Measurements from ENCODE around the gene CFAP298. TPM values are rescaled to one million over a fixed set of nuclear protein-coding genes. Genes with fewer than 3 reads are reported as not detected.
A peak's percentile ranks its signal among the peaks of the same experiment; 100 is the strongest.

Gene CFAP298
- total and polyA plus RNA-seq, 2 of the 13 experiments (the other 11 are each of a cell fraction or from before 2014, with no cell fraction given), result 21.2 to 62.2 TPM

- TF ChIP-seq SAP130 (CRISPR knock-in tag; IDR thresholded peaks at IDR 0.05; ENCODE audit: low read depth) (peak; percentile 85), ZNF7 (CRISPR knock-in tag; IDR thresholded peaks at IDR 0.05) (no peak), ZBTB49 (CRISPR knock-in tag; IDR thresholded peaks at IDR 0.05; ENCODE audit: borderline replicate concordance) (no peak), ZZZ3 (CRISPR knock-in tag; IDR thresholded peaks at IDR 0.05; ENCODE audit: borderline replicate concordance) (no peak), KLF12 (CRISPR knock-in tag; IDR thresholded peaks at IDR 0.05; ENCODE audit: borderline replicate concordance) (no peak), ZNF891 (CRISPR knock-in tag; IDR thresholded peaks at IDR 0.05) (no peak), GATA4 (IDR thresholded peaks at IDR 0.05; ENCODE audit: borderline replicate concordance, low read depth) (peak; percentile 29; the same call in 1 of the 2 replicates), TAF1 (CRISPR knock-in tag; IDR thresholded peaks at IDR 0.05) (no peak), LBX2 (CRISPR knock-in tag; IDR thresholded peaks at IDR 0.05; ENCODE audit: borderline replicate concordance) (no peak), POGZ (CRISPR knock-in tag; IDR thresholded peaks at IDR 0.05) (peak; percentile 55), TBX3 (IDR thresholded peaks at IDR 0.05; ENCODE audit: borderline replicate concordance) (peak; percentile 45; the same call in 1 of the 2 replicates), ZBTB40 (IDR thresholded peaks at IDR 0.05) (no peak), ZBTB40 (CRISPR knock-in tag; IDR thresholded peaks at IDR 0.05) (no peak), KMT2B (CRISPR knock-in tag; IDR thresholded peaks at IDR 0.05) (no peak), ZNF766 (CRISPR knock-in tag; IDR thresholded peaks at IDR 0.05; ENCODE audit: borderline replicate concordance) (no peak), GATAD1 (CRISPR knock-in tag; IDR thresholded peaks at IDR 0.05) (peak; percentile 21; the same call in 1 of the 2 replicates), MYC (CRISPR knock-in tag; IDR thresholded peaks at IDR 0.05; ENCODE audit: borderline replicate concordance) (peak; percentile 37), MIXL1 (CRISPR knock-in tag; IDR thresholded peaks at IDR 0.05) (peak; percentile 62), SMAD1 (CRISPR knock-in tag; IDR thresholded peaks at IDR 0.05; ENCODE audit: borderline replicate concordance, low read depth) (no peak), BRD4 (CRISPR knock-in tag; IDR thresholded peaks at IDR 0.05) (no peak), HHEX (CRISPR knock-in tag; IDR thresholded peaks at IDR 0.05) (peak; percentile 80), HNF4A (CRISPR knock-in tag; IDR thresholded peaks at IDR 0.05) (peak; percentile 52)
Measured at GRCh38 chr21:32597205-32597604, 15.0 kb downstream of the CFAP298 start (continued).

All from HepG2 (cell line).